Caco-2 (cell line): ENCODE measurements around the gene LTBP1. TPM values are rescaled to one million over a fixed set of nuclear protein-coding genes. Genes with fewer than 3 reads are reported as not detected.

Experiments used
- BruUV-seq: library from RNA; stranded (reverse); fragments of 400-500 nt; replicated peaks from 2 replicates; lab custom pipeline; 2021; lab: Mats Ljungman, UMichigan
- CTCF ChIA-PET: fragments of 300-600 bp; sonication (Branson Sonifier 250); formaldehyde crosslinking; loops from one replicate; lab custom pipeline; 2022; ENCODE audit warnings: antibody characterized with exemption; lab: Charles Lee
- POLR2A ChIA-PET: fragments of 300-600 bp; sonication (Branson Sonifier 250); formaldehyde crosslinking; loops from one replicate; lab custom pipeline; 2022; ENCODE audit warnings: antibody characterized with exemption; lab: Charles Lee
- DNase-seq, 2 experiments: peaks; one replicate each; pipeline versions ENCODE4 v3.0.0 to v3.0.0-alpha.2; 2020 to 2022
- H3K27me3 ChIP-seq: replicated peaks from 2 replicates; pipeline ENCODE4 v1.6.0; 2011; ENCODE audit warnings: low read length; ENCODE audit not compliant: control insufficient read depth, insufficient read depth
- H3K36me3 ChIP-seq: 2 replicates; pipeline ENCODE4 v1.5.1; 2011; ENCODE audit warnings: low read length; ENCODE audit not compliant: control insufficient read depth, insufficient read depth
- H3K4me1 ChIP-seq: fragments of 250-450 bp; sonication (Bioruptor Pico); 2 replicates; pipeline ENCODE4 v1.5.1; 2020; ENCODE audit warnings: mild to moderate bottlenecking
- H3K4me3 ChIP-seq: 2 replicates; pipeline ENCODE4 v1.5.1; 2011; ENCODE audit warnings: low read depth, mild to moderate bottlenecking, control low read depth, low read length
- H3K9me3 ChIP-seq: fragments of 250-450 bp; sonication (Bioruptor Pico); 2 replicates; pipeline ENCODE4 v1.5.1; 2020; ENCODE audit warnings: mild to moderate bottlenecking, moderate library complexity
- H3K27ac Mint-ChIP-seq: one replicate; pipeline ENCODE4 v1.8.0; 2022; ENCODE audit warnings: mixed read lengths; ENCODE audit not compliant: unreplicated experiment
- H3K27me3 Mint-ChIP-seq: one replicate; pipeline ENCODE4 v1.8.0; 2022; ENCODE audit warnings: mixed read lengths; ENCODE audit not compliant: insufficient read depth, unreplicated experiment
- H3K36me3 Mint-ChIP-seq: one replicate; pipeline ENCODE4 v1.8.0; 2022; ENCODE audit warnings: mild to moderate bottlenecking, mixed read lengths; ENCODE audit not compliant: insufficient read depth, unreplicated experiment
- H3K4me1 Mint-ChIP-seq: one replicate; pipeline ENCODE4 v1.8.0; 2022; ENCODE audit warnings: low read depth, mixed read lengths; ENCODE audit not compliant: unreplicated experiment
- H3K4me3 Mint-ChIP-seq: one replicate; pipeline ENCODE4 v1.8.0; 2022; ENCODE audit warnings: mild to moderate bottlenecking, moderate library complexity, mixed read lengths; ENCODE audit not compliant: unreplicated experiment
- H3K9me3 Mint-ChIP-seq: one replicate; pipeline ENCODE4 v1.8.0; 2022; ENCODE audit warnings: mixed read lengths; ENCODE audit not compliant: unreplicated experiment
- intact Hi-C: fragments of 100-400 bp; cut with micrococcal nuclease; formaldehyde crosslinking; loops from one replicate; pipeline ENCODE4 v1.10.0; 2022; ENCODE audit not compliant: unreplicated experiment
- total RNA-seq: library from RNA; stranded (reverse); gene quantifications from 2 replicates; pipeline ENCODE4 v1.2.3, GENCODE V29; 2022
- TF ChIP-seq, protein P1 (sequence below), 2 experiments: fragments of 200-600 bp in 1 of 2; IDR thresholded peaks; 1 replicate in 1 of 2; 2 replicates in 1 of 2; pipeline versions ENCODE4 v1.5.1 to v1.8.0; 2011 to 2022; ENCODE audit warnings: antibody characterized with exemption in 1 of 2, control low read depth in 1 of 2, inconsistent platforms in 1 of 2, low read depth in 1 of 2, low read length in 1 of 2, mild to moderate bottlenecking in 1 of 2, moderate library complexity in 1 of 2; ENCODE audit not compliant: insufficient read depth in 1 of 2, severe bottlenecking in 1 of 2, unreplicated experiment in 1 of 2

LTBP1 gene
- total RNA-seq, 1 experiment from 2014 or later = 64.2 TPM

GRCh38 chr2:33130054-33130447, 183.3 kb downstream of the LTBP1 start:
- Mint-ChIP-seq H3K4me3 (no peak overlapping the region), H3K4me1 (peaks cover under 1% of the 10 kb centered on the region), H3K27ac (no peak overlapping the region), H3K36me3 (no peaks in the 10 kb centered on the region), H3K9me3 (no peaks in the 10 kb centered on the region), H3K27me3 (no peaks in the 10 kb centered on the region)
- no peaks in the 10 kb centered on the region for H3K9me3 ChIP-seq
- H3K4me3 ChIP-seq = no peak overlapping the region
- ChIA-PET POLR2A (no interaction called here), CTCF (no interaction called here)
- no peak for DNase-seq
- no TSS peak for BruUV-seq
- TF ChIP-seq, protein P1, sequence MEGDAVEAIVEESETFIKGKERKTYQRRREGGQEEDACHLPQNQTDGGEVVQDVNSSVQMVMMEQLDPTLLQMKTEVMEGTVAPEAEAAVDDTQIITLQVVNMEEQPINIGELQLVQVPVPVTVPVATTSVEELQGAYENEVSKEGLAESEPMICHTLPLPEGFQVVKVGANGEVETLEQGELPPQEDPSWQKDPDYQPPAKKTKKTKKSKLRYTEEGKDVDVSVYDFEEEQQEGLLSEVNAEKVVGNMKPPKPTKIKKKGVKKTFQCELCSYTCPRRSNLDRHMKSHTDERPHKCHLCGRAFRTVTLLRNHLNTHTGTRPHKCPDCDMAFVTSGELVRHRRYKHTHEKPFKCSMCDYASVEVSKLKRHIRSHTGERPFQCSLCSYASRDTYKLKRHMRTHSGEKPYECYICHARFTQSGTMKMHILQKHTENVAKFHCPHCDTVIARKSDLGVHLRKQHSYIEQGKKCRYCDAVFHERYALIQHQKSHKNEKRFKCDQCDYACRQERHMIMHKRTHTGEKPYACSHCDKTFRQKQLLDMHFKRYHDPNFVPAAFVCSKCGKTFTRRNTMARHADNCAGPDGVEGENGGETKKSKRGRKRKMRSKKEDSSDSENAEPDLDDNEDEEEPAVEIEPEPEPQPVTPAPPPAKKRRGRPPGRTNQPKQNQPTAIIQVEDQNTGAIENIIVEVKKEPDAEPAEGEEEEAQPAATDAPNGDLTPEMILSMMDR (IDR thresholded peaks at IDR 0.05; ENCODE audit: insufficient read depth in 1 of 2, low read depth in 1 of 2, low read length in 1 of 2, severe bottlenecking in 1 of 2, unreplicated experiment in 1 of 2) = no peak
- no peaks in the 10 kb centered on the region for H3K27me3 ChIP-seq
- H3K4me1 ChIP-seq = 0 out of 2 replicates have a peak, but pooled peaks cover under 1% of the 10 kb centered on the region
- intact Hi-C loops = no loop called here
- H3K36me3 ChIP-seq = no peaks in the 10 kb centered on the region

DNA sequence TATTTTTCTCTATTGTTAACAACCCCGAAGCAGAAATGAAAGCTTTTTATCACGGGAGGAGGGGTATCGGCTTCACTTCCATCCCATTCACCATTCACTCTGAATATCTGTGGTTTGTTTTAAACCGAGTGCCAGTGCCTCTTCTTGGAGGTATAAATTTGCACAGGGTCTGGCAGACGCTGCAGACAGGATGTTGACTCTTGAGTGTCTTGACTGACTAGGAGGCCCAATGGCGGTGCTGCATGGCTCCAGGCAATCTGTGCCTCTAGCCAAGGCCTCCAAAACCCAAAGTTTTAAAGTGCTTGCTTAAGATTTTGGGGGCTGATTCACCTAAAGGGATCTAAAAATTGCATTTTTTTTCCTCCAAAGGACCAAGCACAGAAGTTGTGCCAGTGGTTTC, 183.8 kb downstream of the LTBP1 start:
- H3K4me3 ChIP-seq = no peak overlapping the region
- intact Hi-C loops = no loop called here
- POLR2A ChIA-PET = no interaction called here
- no peaks in the 10 kb centered on the region for H3K4me1 ChIP-seq
- TF ChIP-seq, protein P1 (IDR thresholded peaks at IDR 0.05; ENCODE audit: insufficient read depth in 1 of 2, low read depth in 1 of 2, low read length in 1 of 2, severe bottlenecking in 1 of 2, unreplicated experiment in 1 of 2) = no peak
- DNase-seq = no peak
- Mint-ChIP-seq H3K4me1 (no peaks in the 10 kb centered on the region), H3K36me3 (no peaks in the 10 kb centered on the region), H3K27me3 (no peaks in the 10 kb centered on the region), H3K9me3 (no peaks in the 10 kb centered on the region), H3K27ac (no peak overlapping the region), H3K4me3 (no peak overlapping the region)
- no peaks in the 10 kb centered on the region for H3K9me3 ChIP-seq
- CTCF ChIA-PET = no interaction called here
- no peaks in the 10 kb centered on the region for H3K36me3 ChIP-seq
- H3K27me3 ChIP-seq = no peaks in the 10 kb centered on the region
- no TSS peak for BruUV-seq

GRCh38 chr2:33131111-33131510, 184.4 kb downstream of the LTBP1 start:
- Histone ChIP-seq H3K4me1 (no peaks in the 10 kb centered on the region), H3K4me3 (no peak overlapping the region), H3K9me3 (no peaks in the 10 kb centered on the region), H3K36me3 (no peaks in the 10 kb centered on the region), H3K27me3 (no peaks in the 10 kb centered on the region)
- intact Hi-C loops = no loop called here
- POLR2A ChIA-PET = no interaction called here
- CTCF ChIA-PET = no interaction called here
- Mint-ChIP-seq H3K4me3 (no peak overlapping the region), H3K27ac (no peak overlapping the region), H3K36me3 (no peaks in the 10 kb centered on the region), H3K4me1 (no peaks in the 10 kb centered on the region), H3K27me3 (no peaks in the 10 kb centered on the region), H3K9me3 (no peaks in the 10 kb centered on the region)
- no TSS peak for BruUV-seq
- DNase-seq = no peak
- TF ChIP-seq, protein P1 (IDR thresholded peaks at IDR 0.05; ENCODE audit: insufficient read depth in 1 of 2, low read depth in 1 of 2, low read length in 1 of 2, severe bottlenecking in 1 of 2, unreplicated experiment in 1 of 2) = no peak
